HG03159 (cell line): ENCODE data around the gene IRX1.

Experiments used
- ATAC-seq: cut with Tn5 transposase; IDR thresholded peaks from one replicate; pipeline ENCODE4 v1.9.1; 2021; ENCODE audit warnings: mild to moderate bottlenecking, moderate library complexity; ENCODE audit not compliant: unreplicated experiment

The IRX1 gene

DNA sequence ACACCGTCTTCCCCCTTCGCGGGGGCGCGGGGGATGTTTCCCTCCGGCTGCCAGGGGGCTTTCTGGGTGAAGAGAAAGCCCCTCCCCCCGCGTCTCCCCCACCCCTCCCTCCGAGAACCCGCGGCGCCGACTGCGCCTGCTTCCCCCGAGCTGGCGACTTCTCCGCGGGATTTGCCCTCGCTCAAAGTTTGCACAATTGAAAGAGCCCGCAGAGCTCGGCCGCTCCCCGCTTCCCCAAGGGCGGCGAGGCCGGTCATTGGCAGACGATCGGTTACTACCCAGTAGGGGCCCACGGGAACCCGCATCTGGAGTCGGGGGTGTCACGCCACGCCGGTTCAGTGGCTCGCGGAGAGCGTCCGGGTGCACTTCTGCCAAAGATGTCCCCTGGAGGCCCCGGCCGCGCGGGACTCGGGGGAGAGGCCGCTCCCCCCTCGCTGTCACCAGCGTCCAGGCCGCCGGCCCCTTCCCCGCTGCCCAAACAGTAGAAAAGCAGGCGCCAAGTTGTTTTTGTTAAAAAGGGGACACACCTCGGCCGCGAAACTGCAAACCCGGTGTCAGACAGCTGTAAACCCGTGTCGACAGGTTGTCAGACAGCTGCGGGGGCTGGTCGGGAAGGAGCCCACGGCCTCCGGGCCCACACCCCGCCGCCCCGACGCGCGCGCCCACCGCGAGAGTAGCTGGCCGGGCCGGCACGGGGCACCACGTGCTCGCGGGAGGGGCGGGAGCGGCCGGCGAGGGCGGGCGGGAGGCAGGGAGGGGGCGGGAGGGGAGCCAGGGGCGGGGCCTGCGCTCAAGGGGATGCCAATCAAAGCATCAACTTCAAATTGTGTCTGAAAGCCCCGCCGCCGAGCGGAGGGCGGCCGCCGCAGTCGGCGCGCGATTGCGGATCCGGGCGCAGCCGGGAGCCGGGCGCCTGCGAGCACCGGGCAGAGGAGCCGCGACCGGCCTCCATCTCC lies at the start of gene IRX1:
Gene IRX1, plus strand, starts transcription at position 827 of the 956 bp plus-strand sequence. CDS start 274 bp downstream, outside the sequence.
- no peak for ATAC-seq

- no peak for ATAC-seq
Observed at GRCh38 chr5:3546028-3546427, 49.6 kb upstream of the IRX1 start.

DNA sequence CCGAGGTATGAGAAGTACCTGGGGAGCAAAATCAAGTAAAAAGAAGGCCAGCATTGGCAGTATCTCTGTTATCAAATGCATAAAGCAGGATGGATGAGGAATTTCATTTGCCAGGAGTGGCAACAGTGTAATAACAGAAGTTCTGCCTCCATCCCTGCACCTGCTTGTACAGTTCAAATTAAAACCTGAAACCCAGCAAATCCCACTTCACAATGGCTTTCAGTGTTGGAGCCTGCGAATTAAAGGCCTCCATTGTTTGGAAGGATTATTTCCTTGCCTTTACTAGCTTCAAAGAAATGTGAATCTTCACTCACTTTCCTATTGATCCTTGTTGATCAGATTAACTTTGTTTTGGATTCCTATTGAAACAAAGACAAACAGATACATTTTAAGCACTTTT lies 31.5 kb upstream of the IRX1 start:
- ATAC-seq: no peak

DNA sequence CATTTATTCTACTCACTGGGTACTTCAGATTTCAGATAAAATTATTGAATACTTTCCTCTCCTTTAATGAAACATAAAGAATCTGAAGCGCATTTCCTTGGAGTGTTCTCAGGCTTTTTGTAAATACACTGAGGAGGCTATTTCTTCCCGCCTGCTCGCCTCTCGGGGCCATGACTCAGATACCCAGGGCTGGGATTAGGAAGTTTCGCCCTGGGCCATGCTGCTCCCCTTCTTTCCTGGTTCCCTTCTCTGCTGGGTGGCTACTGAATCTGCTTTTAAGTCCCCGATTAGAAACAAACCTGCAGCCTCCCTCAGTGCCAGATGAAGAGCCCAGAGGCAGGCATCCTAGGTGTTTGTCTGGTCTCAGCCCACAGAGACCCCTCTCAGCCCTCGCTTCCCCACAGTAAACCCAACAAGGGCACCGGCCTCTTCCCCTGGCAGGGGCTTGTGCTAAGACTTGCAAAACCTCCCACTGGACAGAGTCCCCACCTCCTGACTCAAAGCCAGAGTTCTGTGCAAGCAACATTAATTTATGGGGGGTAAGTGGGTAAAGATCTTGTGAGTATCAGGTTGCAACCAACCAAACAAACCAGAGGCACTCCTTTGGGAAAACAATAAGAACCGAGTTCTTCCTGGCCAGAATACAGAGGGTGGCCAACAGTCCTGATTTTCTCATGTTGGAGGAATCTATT lies 30.7 kb upstream of the IRX1 start:
- no peak for ATAC-seq

GRCh38 chr5:3584724-3585531 lies 10.7 kb upstream of the IRX1 start:
- ATAC-seq: no peak

DNA sequence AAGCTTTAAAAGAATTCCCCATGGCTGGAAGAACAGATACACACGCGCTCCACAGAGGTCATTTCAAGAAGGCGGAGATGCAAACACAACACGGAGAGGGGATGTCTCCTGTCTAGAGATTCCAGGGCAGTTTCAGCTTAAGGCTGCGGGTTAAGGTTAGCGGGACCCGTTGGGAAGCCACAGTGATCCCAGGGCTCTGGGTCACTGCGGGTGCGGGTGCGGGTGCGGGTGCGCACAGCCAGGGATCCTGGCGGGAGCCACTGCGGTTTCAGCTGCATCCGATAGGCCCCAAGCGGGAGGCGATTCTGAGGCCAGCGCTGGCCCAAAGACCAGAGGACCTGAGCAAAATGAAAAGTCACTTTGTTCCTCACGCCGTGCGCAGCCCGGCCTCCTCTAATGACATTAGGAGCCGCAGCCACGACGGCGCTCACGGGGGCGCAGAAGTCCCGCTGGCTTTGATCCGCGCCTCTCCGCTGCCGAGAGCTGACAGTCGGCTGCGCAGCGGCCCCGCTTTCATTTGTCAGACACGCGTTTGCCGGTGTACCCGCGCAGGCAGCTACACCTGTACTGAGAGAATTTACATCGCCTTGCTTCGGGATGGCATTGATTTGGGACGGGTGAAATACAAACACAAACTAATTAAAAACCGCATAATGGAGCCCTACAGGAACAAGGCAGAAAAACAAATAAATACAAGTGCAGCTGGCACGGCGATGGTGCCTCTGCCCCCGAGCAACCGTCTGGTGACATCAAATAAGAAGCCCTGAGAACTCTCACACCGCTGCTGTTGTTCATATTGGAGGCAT lies 5.3 kb upstream of the IRX1 start:
- no peak for ATAC-seq

GRCh38 chr5:3590967-3591900 lies 4.4 kb upstream of the IRX1 start:
- no peak for ATAC-seq

DNA sequence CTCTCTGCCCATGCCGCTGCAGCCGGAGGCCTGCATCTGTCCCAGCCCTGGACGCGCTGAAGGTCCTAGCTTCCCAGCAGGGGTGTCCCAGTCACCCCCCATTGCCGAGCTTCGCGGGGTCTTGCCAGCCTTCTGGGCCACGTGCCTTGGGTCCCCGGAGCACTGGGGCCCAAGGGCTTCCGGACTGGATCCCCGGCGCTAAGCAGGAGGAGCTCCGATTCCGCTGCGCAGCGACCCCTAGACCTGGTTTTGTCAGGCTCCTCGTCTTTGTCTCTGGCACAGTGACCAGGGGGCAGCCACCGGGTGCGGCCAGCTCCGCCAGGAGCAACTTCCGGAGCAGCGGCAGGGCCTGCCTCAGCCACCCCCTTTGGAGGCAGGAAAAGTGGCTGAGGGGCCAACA lies 3.3 kb upstream of the IRX1 start:
- ATAC-seq: no peak

DNA sequence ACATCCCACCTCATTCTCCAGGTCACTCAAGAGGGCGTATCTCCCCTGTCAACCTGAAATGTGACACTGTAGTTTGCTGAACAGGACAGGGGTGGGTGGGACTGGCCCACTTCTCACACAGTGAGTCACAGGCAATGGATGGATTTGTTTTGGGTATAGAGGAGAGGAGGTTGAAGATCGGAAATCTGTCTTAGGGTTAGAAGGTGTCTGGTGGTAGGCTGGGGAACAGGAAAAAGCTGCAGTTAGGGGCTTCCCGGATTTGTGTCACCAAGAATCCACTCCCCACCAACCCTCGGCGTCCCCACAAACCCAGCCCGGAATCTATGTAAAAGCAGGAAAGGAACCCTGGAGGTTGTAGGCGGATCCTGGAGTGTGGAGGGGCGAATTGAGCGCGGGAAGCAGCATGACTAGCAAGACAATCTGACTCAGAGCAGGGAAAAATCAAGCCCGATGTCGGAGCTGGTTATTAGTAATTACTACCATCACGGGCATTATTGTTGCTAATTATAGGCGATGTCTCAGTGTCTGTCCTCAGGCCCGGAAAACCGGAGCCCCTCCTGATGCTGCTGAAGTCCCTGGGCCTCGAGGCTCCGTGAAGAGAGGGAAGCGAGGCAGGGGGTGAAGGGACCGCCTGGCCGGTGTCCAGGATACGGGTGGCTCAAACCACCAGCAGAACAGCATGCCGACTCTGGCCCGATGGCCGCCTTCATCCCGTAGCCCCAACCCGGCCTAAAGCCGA lies 1.7 kb upstream of the IRX1 start:
- ATAC-seq: no peak

DNA sequence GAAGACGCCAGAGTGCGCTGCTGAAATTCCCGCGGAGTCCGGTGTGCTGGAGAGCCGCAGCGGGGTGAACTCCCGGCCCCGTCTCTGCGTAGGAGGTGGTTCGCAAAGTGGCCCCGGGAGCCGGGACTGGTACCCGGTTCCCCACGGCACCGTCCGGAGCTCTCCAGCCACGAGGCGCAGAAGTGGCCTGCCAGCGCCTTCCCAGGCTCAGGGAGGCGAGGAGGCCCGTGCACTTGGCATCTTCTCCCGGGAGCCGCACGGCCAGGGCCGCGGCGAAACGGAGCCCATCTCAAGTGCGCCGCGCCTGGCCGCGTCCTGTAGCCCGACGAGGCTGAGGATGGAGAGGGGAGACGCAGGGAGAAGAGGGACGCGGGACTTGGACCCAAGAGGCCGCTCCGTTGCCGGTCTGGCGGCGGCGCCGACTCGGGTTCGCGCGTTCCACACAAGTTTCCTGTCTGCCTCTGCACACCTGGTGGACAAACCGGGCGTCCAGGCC lies 1.1 kb upstream of the IRX1 start:
- no peak for ATAC-seq

- no peak for ATAC-seq
Observed at GRCh38 chr5:3596261-3596825, 711 bp downstream of the IRX1 start.

- no peak for ATAC-seq
Observed at GRCh38 chr5:3596857-3597166, 1.2 kb downstream of the IRX1 start.

GRCh38 chr5:3597167-3598007 lies 1.8 kb downstream of the IRX1 start:
- ATAC-seq: no peak

DNA sequence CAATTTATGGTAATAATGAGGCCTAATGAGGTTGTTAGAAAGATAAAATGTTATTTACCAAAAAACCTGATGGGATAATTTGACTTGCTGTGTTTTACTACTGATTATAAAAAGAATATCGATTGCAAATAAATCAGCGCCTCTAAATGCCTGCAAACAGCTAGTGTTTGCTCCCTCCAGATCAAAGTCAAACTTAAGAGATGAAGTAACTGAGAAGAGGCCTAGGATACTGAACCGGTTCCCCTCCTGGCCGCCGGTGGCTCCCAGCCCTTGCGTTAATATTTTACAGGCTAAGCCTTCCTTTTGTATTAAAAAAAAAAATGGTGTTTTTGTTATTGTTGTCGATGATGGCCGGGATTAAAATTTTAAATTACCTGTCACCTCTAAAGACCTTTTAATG lies 2.6 kb downstream of the IRX1 start:
- no peak for ATAC-seq

GRCh38 chr5:3598769-3599211 lies 3.2 kb downstream of the IRX1 start:
- ATAC-seq: no peak

DNA sequence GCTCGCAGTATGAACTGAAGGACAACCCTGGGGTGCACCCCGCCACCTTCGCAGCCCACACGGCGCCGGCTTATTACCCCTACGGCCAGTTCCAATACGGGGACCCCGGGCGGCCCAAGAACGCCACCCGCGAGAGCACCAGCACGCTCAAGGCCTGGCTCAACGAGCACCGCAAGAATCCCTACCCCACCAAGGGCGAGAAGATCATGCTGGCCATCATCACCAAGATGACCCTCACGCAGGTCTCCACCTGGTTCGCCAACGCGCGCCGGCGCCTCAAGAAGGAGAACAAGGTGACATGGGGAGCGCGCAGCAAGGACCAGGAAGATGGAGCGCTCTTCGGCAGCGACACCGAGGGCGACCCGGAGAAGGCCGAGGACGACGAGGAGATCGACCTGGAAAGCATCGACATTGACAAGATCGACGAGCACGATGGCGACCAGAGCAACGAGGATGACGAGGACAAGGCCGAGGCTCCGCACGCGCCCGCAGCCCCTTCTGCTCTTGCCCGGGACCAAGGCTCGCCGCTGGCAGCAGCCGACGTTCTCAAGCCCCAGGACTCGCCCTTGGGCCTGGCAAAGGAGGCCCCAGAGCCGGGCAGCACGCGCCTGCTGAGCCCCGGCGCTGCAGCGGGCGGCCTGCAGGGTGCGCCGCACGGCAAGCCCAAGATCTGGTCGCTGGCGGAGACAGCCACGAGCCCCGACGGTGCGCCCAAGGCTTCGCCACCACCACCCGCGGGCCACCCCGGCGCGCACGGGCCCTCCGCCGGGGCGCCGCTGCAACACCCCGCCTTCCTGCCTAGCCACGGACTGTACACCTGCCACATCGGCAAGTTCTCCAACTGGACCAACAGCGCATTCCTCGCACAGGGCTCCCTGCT lies 3.8 kb downstream of the IRX1 start:
- no peak for ATAC-seq
